C4-2B (cell line): ENCODE measurements around the gene CTDSP2.

Source experiments
- CTCF ChIP-seq: fragments of 450-650 bp; conservative IDR thresholded peaks from 2 replicates; pipeline ENCODE4 v1.5.1; 2017; ENCODE audit warnings: mild to moderate bottlenecking
- ZFX ChIP-seq: fragments of 450-650 bp; IDR thresholded peaks from 2 replicates; pipeline ENCODE4 v1.6.1; 2017

GRCh38 chr12:57841445-57841844 lies 5.1 kb downstream of the CTDSP2 start:
- TF ChIP-seq CTCF (no peak), ZFX (no peak)
